HCT116 (cell line): Measurements from ENCODE around the gene ARTN. TPM values are rescaled to one million over a fixed set of nuclear protein-coding genes. Genes with fewer than 3 reads are reported as not detected.

Experiments
- ATAC-seq: fragments of 200-7000 bp; cut with Tn5 transposase; 2 replicates; pipeline ENCODE4 v1.9.1; 2020; ENCODE audit warnings: mild to moderate bottlenecking, moderate library complexity
- BruUV-seq: library from RNA; stranded (reverse); fragments of 400-500 nt; replicated peaks from 2 replicates; lab custom pipeline; 2021; lab: Mats Ljungman, UMichigan
- CTCF ChIA-PET: fragments of 300-600 bp; sonication (Branson Sonifier 250); formaldehyde crosslinking; loops from one replicate; lab custom pipeline; 2021; ENCODE audit warnings: antibody characterized with exemption; lab: Charles Lee
- POLR2A ChIA-PET: fragments of 300-600, 350-600 bp; sonication (Branson Sonifier 250); formaldehyde crosslinking; loops from one replicate; lab custom pipeline; 2021; ENCODE audit warnings: antibody characterized with exemption; lab: Charles Lee
- RAD21 ChIA-PET, 2 experiments: fragments of 300-600 bp; sonication (Branson Sonifier 250); formaldehyde crosslinking; loops; one replicate each; lab custom pipeline; 2023; ENCODE audit warnings: low total read pairs in 2 of 2; ENCODE audit not compliant: uncharacterized antibody in 2 of 2, unreplicated experiment in 2 of 2, low non-redundant PET in 1 of 2; lab: Charles Lee
- DNase-seq: peaks from one replicate; pipeline ENCODE4 v3.0.0-alpha.2; 2010; ENCODE audit warnings: low read depth, low spot score
- H2AFZ ChIP-seq: fragments of 200-600 bp; shearing (Covaris generic), sonication (generic); 2 replicates; pipeline ENCODE4 v1.6.1; 2017; ENCODE audit warnings: low read depth, mixed run types, mixed read lengths, antibody characterized with exemption, low read length; ENCODE audit not compliant: poor library complexity, severe bottlenecking
- H3K27ac ChIP-seq: 2 replicates; pipeline ENCODE4 v1.5.1; 2012; ENCODE audit warnings: low read depth, low read length
- H3K27me3 ChIP-seq: fragments of 200-600 bp; sonication (generic); 2 replicates; pipeline ENCODE4 v1.6.1; 2016; ENCODE audit warnings: mixed run types, low read length, mixed read lengths; ENCODE audit not compliant: insufficient read depth
- H3K36me3 ChIP-seq, 2 experiments: fragments of 200-500 bp in 1 of 2; fragments of 200-600 bp in 1 of 2; sonication (Bioruptor generic) in 1 of 2; sonication (generic) in 1 of 2; 2 replicates each; pipeline versions ENCODE4 v1.5.1 to v1.6.1; 2014 to 2016; ENCODE audit warnings: low read length in 2 of 2, inconsistent platforms in 1 of 2, mixed read lengths in 1 of 2, mixed run types in 1 of 2; ENCODE audit not compliant: insufficient read depth in 2 of 2, control insufficient read depth in 1 of 2
- H3K4me1 ChIP-seq, 2 experiments: fragments of 200-600 bp in 1 of 2; sonication (generic) in 1 of 2; 2 replicates each; pipeline versions ENCODE4 v1.5.1 to v1.6.1; 2012 to 2017; ENCODE audit warnings: low read length in 2 of 2, inconsistent platforms in 1 of 2, mild to moderate bottlenecking in 1 of 2, mixed read lengths in 1 of 2, mixed run types in 1 of 2, moderate library complexity in 1 of 2; ENCODE audit not compliant: insufficient read depth in 2 of 2, control insufficient read depth in 1 of 2
- H3K4me2 ChIP-seq: fragments of 200-600 bp; sonication (generic); 2 replicates; pipeline ENCODE4 v1.6.1; 2017; ENCODE audit warnings: mixed run types, low read length, mixed read lengths
- H3K4me3 ChIP-seq, 2 experiments: fragments of 200-600 bp in 1 of 2; sonication (generic) in 1 of 2; replicated peaks in 1 of 2; 2 replicates each; pipeline ENCODE4 v1.5.1; 2011 to 2016; ENCODE audit warnings: low read length in 2 of 2, control low read depth in 1 of 2, low read depth in 1 of 2, mild to moderate bottlenecking in 1 of 2, mixed read lengths in 1 of 2, mixed run types in 1 of 2
- H3K79me2 ChIP-seq: fragments of 200-600 bp; sonication (generic); 2 replicates; pipeline ENCODE4 v1.6.1; 2017; ENCODE audit warnings: mild to moderate bottlenecking, mixed run types, low read length, moderate library complexity, mixed read lengths; ENCODE audit not compliant: insufficient read depth
- H3K9ac ChIP-seq: fragments of 200-600 bp; sonication (generic); 2 replicates; pipeline ENCODE4 v1.6.1; 2016; ENCODE audit warnings: low read length, mixed read lengths
- H3K9me2 ChIP-seq: fragments of 200-600 bp; sonication (generic), shearing (Covaris generic); 2 replicates; pipeline ENCODE4 v1.6.1; 2017; ENCODE audit warnings: mixed run types, mild to moderate bottlenecking, moderate library complexity; ENCODE audit not compliant: insufficient read depth
- H3K9me3 ChIP-seq, 2 experiments: fragments of 200-500 bp in 1 of 2; fragments of 200-600 bp in 1 of 2; sonication (Bioruptor generic) in 1 of 2; sonication (generic) in 1 of 2; 2 replicates each; pipeline ENCODE4 v1.6.1; 2014 to 2017; ENCODE audit warnings: low read length in 2 of 2, mixed read lengths in 2 of 2, inconsistent platforms in 1 of 2, low read depth in 1 of 2, mild to moderate bottlenecking in 1 of 2, mixed run types in 1 of 2, moderate library complexity in 1 of 2; ENCODE audit not compliant: control insufficient read depth in 1 of 2, insufficient read depth in 1 of 2
- H4K20me1 ChIP-seq: fragments of 200-600 bp; sonication (generic), shearing (Covaris generic); 2 replicates; pipeline ENCODE4 v1.6.1; 2017; ENCODE audit warnings: mixed run types, mild to moderate bottlenecking, moderate library complexity; ENCODE audit not compliant: insufficient read depth
- CBX3 ChIP-seq: IDR thresholded peaks from 2 replicates; pipeline ENCODE4 v1.6.1; 2012; ENCODE audit warnings: low read depth
- CEBPB ChIP-seq: IDR thresholded peaks from 2 replicates; pipeline ENCODE4 v1.6.1; 2012; ENCODE audit warnings: low read depth
- EGR1 ChIP-seq: IDR thresholded peaks from 2 replicates; pipeline ENCODE4 v1.6.1; 2012; ENCODE audit warnings: low read depth
- EZH2 ChIP-seq: fragments of 200-600 bp; sonication (generic); IDR thresholded peaks from 2 replicates; pipeline ENCODE4 v1.6.1; 2017; ENCODE audit warnings: antibody characterized with exemption, mixed run types
- FOSL1 ChIP-seq: IDR thresholded peaks from 2 replicates; pipeline ENCODE4 v1.6.1; 2012; ENCODE audit warnings: low read depth
- JUND ChIP-seq: IDR thresholded peaks from 2 replicates; pipeline ENCODE4 v1.6.1; 2012
- POLR2A ChIP-seq: IDR thresholded peaks from 2 replicates; pipeline ENCODE4 v1.7.0; 2011; ENCODE audit warnings: borderline replicate concordance; ENCODE audit not compliant: insufficient read depth, insufficient read length; ENCODE audit errors: extremely low read depth
- POLR2AphosphoS5 ChIP-seq: IDR thresholded peaks from 2 replicates; pipeline ENCODE4 v1.6.1; 2011; ENCODE audit warnings: mild to moderate bottlenecking, low read depth, low read length, moderate library complexity
- SIN3A ChIP-seq: IDR thresholded peaks from 2 replicates; pipeline ENCODE4 v1.6.1; 2012; ENCODE audit warnings: low read depth
- SRF ChIP-seq: IDR thresholded peaks from 2 replicates; pipeline ENCODE4 v1.6.1; 2012; ENCODE audit warnings: low read depth
- YY1 ChIP-seq: IDR thresholded peaks from 2 replicates; pipeline ENCODE4 v1.6.1; 2011; ENCODE audit warnings: low read length, low read depth, moderate library complexity, mild to moderate bottlenecking; ENCODE audit not compliant: insufficient replicate concordance; ENCODE audit errors: extremely low read depth
- ZFX ChIP-seq: fragments of 450-650 bp; IDR thresholded peaks from 2 replicates; pipeline ENCODE4 v1.6.1; 2017
- ZNF274 ChIP-seq: fragments of 200-500 bp; sonication (Bioruptor generic); IDR thresholded peaks from 2 replicates; pipeline ENCODE4 v1.6.1; 2014; ENCODE audit warnings: mild to moderate bottlenecking, low read depth, low read length, inconsistent platforms
- intact Hi-C: fragments of 100-400 bp; cut with micrococcal nuclease; formaldehyde crosslinking; loops from 2 replicates; pipeline ENCODE4 v1.10.0; 2022
- total RNA-seq: library from RNA; stranded (reverse); gene quantifications from one replicate; pipeline ENCODE4 v1.2.1, GENCODE V29; 2021; ENCODE audit not compliant: unreplicated experiment
- TF ChIP-seq, protein P1 (sequence below): IDR thresholded peaks from 2 replicates; pipeline ENCODE4 v1.6.1; 2012
- TF ChIP-seq, protein P2 (sequence below): IDR thresholded peaks from 2 replicates; pipeline ENCODE4 v1.6.1; 2012; ENCODE audit warnings: low read depth
- TF ChIP-seq, protein P3 (sequence below): IDR thresholded peaks from 2 replicates; pipeline ENCODE4 v1.6.1; 2012

Gene ARTN
- total RNA-seq, 1 experiment from 2014 or later = 36.4 TPM

DNA sequence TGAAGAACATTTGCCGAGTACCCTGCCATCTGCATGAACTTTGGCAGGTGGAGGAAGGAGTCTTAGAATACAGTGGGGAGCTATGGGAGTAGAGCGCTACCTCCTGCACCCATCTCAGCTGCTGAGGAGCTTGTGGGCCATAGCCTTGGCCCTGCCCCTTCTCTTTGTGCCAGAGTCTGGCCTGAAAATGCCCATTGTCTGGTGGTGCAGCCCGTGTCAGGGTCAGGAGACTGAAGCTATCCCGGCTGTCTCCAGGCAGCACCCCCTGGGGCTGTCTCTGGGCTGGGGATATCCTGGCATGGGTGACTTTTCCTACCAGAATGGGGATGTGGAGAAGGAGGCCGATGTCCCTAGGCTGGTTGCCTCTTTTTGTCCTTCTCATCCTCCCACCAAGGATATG is 20.4 kb downstream of the ARTN start:
- CTCF ChIA-PET = no interaction called here
- H3K4me1 ChIP-seq = no peaks in the 10 kb centered on the region
- ATAC-seq = no peak
- H3K27me3 ChIP-seq = no peaks in the 10 kb centered on the region
- intact Hi-C loops = no loop called here
- no peaks in the 10 kb centered on the region for H3K79me2 ChIP-seq
- H3K4me2 ChIP-seq = no peak overlapping the region
- no peak for TF ChIP-seq SIN3A
- TF ChIP-seq JUND = no peak
- TF ChIP-seq POLR2A = no peak
- TF ChIP-seq FOSL1 = no peak
- TF ChIP-seq, all 23 proteins: peak for 0
- Histone ChIP-seq H3K9ac (no peak overlapping the region), H3K27ac (no peak overlapping the region), H3K4me3 (no peak overlapping the region), H4K20me1 (no peaks in the 10 kb centered on the region), H3K9me2 (no peaks in the 10 kb centered on the region), H3K9me3 (no peaks in the 10 kb centered on the region), H2AFZ (no peak overlapping the region), H3K36me3 (0 out of 4 replicates have a peak, but pooled peaks cover 3 to 4% of the 10 kb centered on the region in 2 experiments)
- ChIA-PET RAD21 (no interaction called here), POLR2A (no interaction called here)
- no TSS peak for BruUV-seq
- no peak for DNase-seq

DNA sequence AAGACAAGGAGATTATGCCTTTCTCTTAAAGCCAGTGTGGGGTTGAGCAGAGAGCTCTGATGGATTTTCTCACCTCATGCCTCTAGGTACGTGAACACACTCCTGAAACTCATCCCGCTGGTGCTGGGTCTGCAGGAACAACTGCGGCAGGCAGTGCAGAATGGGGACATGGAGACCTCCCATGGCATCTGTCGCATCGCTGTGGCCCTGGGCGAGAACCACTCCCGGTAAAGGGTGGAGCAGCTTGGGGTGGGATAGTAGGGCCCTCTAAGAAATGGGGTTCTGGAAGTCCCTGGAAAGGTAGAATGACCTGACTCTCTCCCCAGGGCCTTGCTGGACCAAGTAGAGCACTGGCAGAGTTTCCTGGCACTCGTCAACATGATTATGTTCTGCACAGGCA is 22.6 kb downstream of the ARTN start:
- no peak for ATAC-seq
- H3K27ac ChIP-seq = no peak overlapping the region
- no peaks in the 10 kb centered on the region for H3K27me3 ChIP-seq
- intact Hi-C loops = no loop called here
- H4K20me1 ChIP-seq = no peaks in the 10 kb centered on the region
- H3K4me3 ChIP-seq = no peak overlapping the region
- H3K9me2 ChIP-seq = no peaks in the 10 kb centered on the region
- H3K79me2 ChIP-seq = no peaks in the 10 kb centered on the region
- ChIA-PET POLR2A (interaction anchor here (1.3 kb wide), 1 partner anchor 13 kb away, joined by 3 read pairs; the partner anchor contains the start of gene DPH2), CTCF (no interaction called here), RAD21 (no interaction called here)
- TF ChIP-seq JUND (no peak), POLR2A (no peak), CEBPB (no peak), POLR2AphosphoS5 (no peak), ZNF274 (no peak), EZH2 (no peak), CBX3 (no peak), EGR1 (no peak), YY1 (no peak), ZFX (no peak), SRF (no peak), SIN3A (no peak)
- TF ChIP-seq, protein P1, sequence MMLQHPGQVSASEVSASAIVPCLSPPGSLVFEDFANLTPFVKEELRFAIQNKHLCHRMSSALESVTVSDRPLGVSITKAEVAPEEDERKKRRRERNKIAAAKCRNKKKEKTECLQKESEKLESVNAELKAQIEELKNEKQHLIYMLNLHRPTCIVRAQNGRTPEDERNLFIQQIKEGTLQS = no peak
- TF ChIP-seq, protein P2, sequence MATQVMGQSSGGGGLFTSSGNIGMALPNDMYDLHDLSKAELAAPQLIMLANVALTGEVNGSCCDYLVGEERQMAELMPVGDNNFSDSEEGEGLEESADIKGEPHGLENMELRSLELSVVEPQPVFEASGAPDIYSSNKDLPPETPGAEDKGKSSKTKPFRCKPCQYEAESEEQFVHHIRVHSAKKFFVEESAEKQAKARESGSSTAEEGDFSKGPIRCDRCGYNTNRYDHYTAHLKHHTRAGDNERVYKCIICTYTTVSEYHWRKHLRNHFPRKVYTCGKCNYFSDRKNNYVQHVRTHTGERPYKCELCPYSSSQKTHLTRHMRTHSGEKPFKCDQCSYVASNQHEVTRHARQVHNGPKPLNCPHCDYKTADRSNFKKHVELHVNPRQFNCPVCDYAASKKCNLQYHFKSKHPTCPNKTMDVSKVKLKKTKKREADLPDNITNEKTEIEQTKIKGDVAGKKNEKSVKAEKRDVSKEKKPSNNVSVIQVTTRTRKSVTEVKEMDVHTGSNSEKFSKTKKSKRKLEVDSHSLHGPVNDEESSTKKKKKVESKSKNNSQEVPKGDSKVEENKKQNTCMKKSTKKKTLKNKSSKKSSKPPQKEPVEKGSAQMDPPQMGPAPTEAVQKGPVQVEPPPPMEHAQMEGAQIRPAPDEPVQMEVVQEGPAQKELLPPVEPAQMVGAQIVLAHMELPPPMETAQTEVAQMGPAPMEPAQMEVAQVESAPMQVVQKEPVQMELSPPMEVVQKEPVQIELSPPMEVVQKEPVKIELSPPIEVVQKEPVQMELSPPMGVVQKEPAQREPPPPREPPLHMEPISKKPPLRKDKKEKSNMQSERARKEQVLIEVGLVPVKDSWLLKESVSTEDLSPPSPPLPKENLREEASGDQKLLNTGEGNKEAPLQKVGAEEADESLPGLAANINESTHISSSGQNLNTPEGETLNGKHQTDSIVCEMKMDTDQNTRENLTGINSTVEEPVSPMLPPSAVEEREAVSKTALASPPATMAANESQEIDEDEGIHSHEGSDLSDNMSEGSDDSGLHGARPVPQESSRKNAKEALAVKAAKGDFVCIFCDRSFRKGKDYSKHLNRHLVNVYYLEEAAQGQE = no peak
- TF ChIP-seq, protein P3, sequence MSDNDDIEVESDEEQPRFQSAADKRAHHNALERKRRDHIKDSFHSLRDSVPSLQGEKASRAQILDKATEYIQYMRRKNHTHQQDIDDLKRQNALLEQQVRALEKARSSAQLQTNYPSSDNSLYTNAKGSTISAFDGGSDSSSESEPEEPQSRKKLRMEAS = no peak
- BruUV-seq = no TSS peak
- H3K9me3 ChIP-seq = no peaks in the 10 kb centered on the region
- H3K4me2 ChIP-seq = no peak overlapping the region
- no peaks in the 10 kb centered on the region for H3K4me1 ChIP-seq
- no peak overlapping the region for H3K9ac ChIP-seq
- H3K36me3 ChIP-seq = peaks cover 0 to 4% of the 10 kb centered on the region in 2 experiments; a peak in 1 of 4 replicates
- H2AFZ ChIP-seq = no peak overlapping the region
- no peak for DNase-seq
